Neural cell (in vitro differentiated cells): ENCODE results near the gene OSBPL1A. TPM values are rescaled to one million over a fixed set of nuclear protein-coding genes. Genes with fewer than 3 reads are reported as not detected.

Source experiments
- H2AFZ ChIP-seq: fragments of 200-600, 300-800 bp; sonication (generic), shearing (Covaris generic); 2 replicates; pipeline ENCODE4 v1.6.0; 2014; ENCODE audit warnings: low read depth, mild to moderate bottlenecking, antibody characterized with exemption, low read length, moderate library complexity
- H3F3A ChIP-seq: fragments of 200-600 bp; shearing (Covaris generic); 2 replicates; pipeline ENCODE4 v1.6.1; 2016; ENCODE audit warnings: mild to moderate bottlenecking, moderate library complexity, mixed read lengths, antibody characterized with exemption, low read length; ENCODE audit not compliant: insufficient read depth, poor library complexity, severe bottlenecking
- H3K27ac ChIP-seq: fragments of 200-600, 300-800 bp; sonication (generic), shearing (Covaris generic); 2 replicates; pipeline ENCODE4 v1.5.1; 2014; ENCODE audit warnings: mild to moderate bottlenecking, low read length, moderate library complexity
- H3K27me3 ChIP-seq: fragments of 300-800, 200-600 bp; sonication (generic), shearing (Covaris generic); 2 replicates; pipeline ENCODE4 v1.6.0; 2014; ENCODE audit warnings: mild to moderate bottlenecking, low read depth, low read length, moderate library complexity; ENCODE audit not compliant: insufficient read depth
- H3K36me3 ChIP-seq: fragments of 300-800, 200-600 bp; sonication (generic), shearing (Covaris generic); 2 replicates; pipeline ENCODE4 v1.5.1; 2014; ENCODE audit warnings: mild to moderate bottlenecking, antibody characterized with exemption, low read length, moderate library complexity; ENCODE audit not compliant: insufficient read depth
- H3K4me2 ChIP-seq: fragments of 300-800, 200-600 bp; sonication (generic), shearing (Covaris generic); 2 replicates; pipeline ENCODE4 v1.6.0; 2014; ENCODE audit warnings: mild to moderate bottlenecking, low read length
- H3K4me3 ChIP-seq: fragments of 300-800, 200-600 bp; sonication (generic), shearing (Covaris generic); 2 replicates; pipeline ENCODE4 v1.5.1; 2014; ENCODE audit warnings: mild to moderate bottlenecking, low read length, moderate library complexity
- H3K79me2 ChIP-seq: fragments of 200-600 bp; shearing (Covaris generic); replicated peaks from 2 replicates; pipeline ENCODE4 v1.6.0; 2014; ENCODE audit warnings: mild to moderate bottlenecking, low read length, moderate library complexity; ENCODE audit not compliant: insufficient read depth
- H3K9ac ChIP-seq: fragments of 300-800, 200-600 bp; sonication (generic), shearing (Covaris generic); 2 replicates; pipeline ENCODE4 v1.6.1; 2016; ENCODE audit warnings: mild to moderate bottlenecking, low read length, mixed read lengths
- H3K9me2 ChIP-seq: fragments of 200-600 bp; shearing (Covaris generic); 2 replicates; pipeline ENCODE4 v1.6.1; 2016; ENCODE audit warnings: mild to moderate bottlenecking, low read length, mixed read lengths; ENCODE audit not compliant: insufficient read depth
- H3K9me3 ChIP-seq: fragments of 200-600, 300-800 bp; sonication (generic), shearing (Covaris generic); 2 replicates; pipeline ENCODE4 v1.6.1; 2016; ENCODE audit warnings: mild to moderate bottlenecking, mixed run types, low read length, moderate library complexity, mixed read lengths
- H4K20me1 ChIP-seq: fragments of 200-600 bp; shearing (Covaris generic); 2 replicates; pipeline ENCODE4 v1.6.1; 2016; ENCODE audit warnings: mild to moderate bottlenecking, mixed run types; ENCODE audit not compliant: insufficient read depth
- EP300 ChIP-seq: fragments of 450-650 bp; conservative IDR thresholded peaks from 2 replicates; pipeline ENCODE4 v1.6.1; 2014; ENCODE audit warnings: antibody characterized with exemption, mild to moderate bottlenecking, moderate library complexity; ENCODE audit not compliant: poor library complexity, severe bottlenecking
- EZH2 ChIP-seq: fragments of 200-600, 300-800 bp; shearing (Covaris generic), sonication (generic); IDR thresholded peaks from 2 replicates; pipeline ENCODE4 v1.6.1; 2014; ENCODE audit warnings: antibody characterized with exemption, low read length, borderline replicate concordance, mild to moderate bottlenecking; ENCODE audit not compliant: insufficient read depth, poor library complexity, severe bottlenecking
- MXI1 ChIP-seq: fragments of 450-650 bp; conservative IDR thresholded peaks from 2 replicates; pipeline ENCODE4 v1.6.1; 2014; ENCODE audit warnings: antibody characterized with exemption, mild to moderate bottlenecking; ENCODE audit not compliant: poor library complexity, severe bottlenecking
- POLR2AphosphoS5 ChIP-seq: IDR thresholded peaks from 2 replicates; pipeline ENCODE4 v1.6.1; 2012
- RAD21 ChIP-seq: fragments of 450-650 bp; conservative IDR thresholded peaks from 2 replicates; pipeline ENCODE4 v1.6.1; 2014; ENCODE audit warnings: antibody characterized with exemption, mild to moderate bottlenecking, moderate library complexity
- SMC3 ChIP-seq: fragments of 450-650 bp; conservative IDR thresholded peaks from 2 replicates; pipeline ENCODE4 v1.6.1; 2014; ENCODE audit warnings: antibody characterized with exemption, mild to moderate bottlenecking, moderate library complexity; ENCODE audit not compliant: poor library complexity
- TAF1 ChIP-seq: IDR thresholded peaks from 2 replicates; pipeline ENCODE4 v1.6.1; 2012; ENCODE audit warnings: low read depth
- polyA plus RNA-seq: library from polyadenylated mRNA; depleted of rRNA; stranded (reverse); fragments of >200 nt; gene quantifications from 2 replicates; pipeline ENCODE4 v1.2.3, GENCODE V29; 2014
- TF ChIP-seq, protein P1 (sequence below): IDR thresholded peaks from 2 replicates; pipeline ENCODE4 v1.6.1; 2012; ENCODE audit warnings: borderline replicate concordance
- TF ChIP-seq, protein P2 (sequence below): fragments of 450-650 bp; IDR thresholded peaks from 2 replicates; pipeline ENCODE4 v1.5.1; 2014; ENCODE audit warnings: antibody characterized with exemption, mild to moderate bottlenecking, moderate library complexity; ENCODE audit not compliant: poor library complexity, severe bottlenecking

The OSBPL1A gene
- polyA plus RNA-seq, 1 donor from 2014 or later, result 24.9 TPM

DNA sequence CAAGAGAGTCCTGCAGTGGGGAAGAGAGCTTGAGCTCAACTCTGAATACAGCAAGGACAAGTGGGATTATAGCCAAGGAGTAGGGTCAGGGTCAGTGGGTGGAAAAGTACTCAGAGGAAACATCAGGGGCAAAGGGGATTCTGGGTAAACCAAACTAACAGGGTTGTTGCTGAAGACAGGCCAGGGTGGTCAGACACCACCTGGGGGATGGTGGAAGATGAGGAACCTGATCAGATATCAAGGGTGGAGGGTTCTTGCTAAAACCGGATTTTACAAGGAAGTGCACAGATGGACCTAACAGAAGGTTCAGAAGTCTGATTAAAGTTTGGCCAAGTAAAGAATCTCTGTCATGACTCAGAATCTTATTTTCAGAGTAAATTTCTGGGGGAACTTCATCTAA lies 16.5 kb downstream of the OSBPL1A start:
- H3K27ac ChIP-seq, result no peak overlapping the region
- H3K36me3 ChIP-seq, result no peaks in the 10 kb centered on the region
- H3K4me3 ChIP-seq, result no peak overlapping the region
- H3K9me2 ChIP-seq, result no peaks in the 10 kb centered on the region
- no peak overlapping the region for H3K4me2 ChIP-seq
- no peaks in the 10 kb centered on the region for H4K20me1 ChIP-seq
- H3K27me3 ChIP-seq, result no peaks in the 10 kb centered on the region
- H2AFZ ChIP-seq, result no peak overlapping the region
- H3K79me2 ChIP-seq, result no peaks in the 10 kb centered on the region
- TF ChIP-seq MXI1, result no peak
- TF ChIP-seq SMC3, result no peak
- no peak for TF ChIP-seq RAD21
- no peak for TF ChIP-seq EZH2
- no peak for TF ChIP-seq EP300
- TF ChIP-seq POLR2AphosphoS5, result no peak
- TF ChIP-seq, protein P1, sequence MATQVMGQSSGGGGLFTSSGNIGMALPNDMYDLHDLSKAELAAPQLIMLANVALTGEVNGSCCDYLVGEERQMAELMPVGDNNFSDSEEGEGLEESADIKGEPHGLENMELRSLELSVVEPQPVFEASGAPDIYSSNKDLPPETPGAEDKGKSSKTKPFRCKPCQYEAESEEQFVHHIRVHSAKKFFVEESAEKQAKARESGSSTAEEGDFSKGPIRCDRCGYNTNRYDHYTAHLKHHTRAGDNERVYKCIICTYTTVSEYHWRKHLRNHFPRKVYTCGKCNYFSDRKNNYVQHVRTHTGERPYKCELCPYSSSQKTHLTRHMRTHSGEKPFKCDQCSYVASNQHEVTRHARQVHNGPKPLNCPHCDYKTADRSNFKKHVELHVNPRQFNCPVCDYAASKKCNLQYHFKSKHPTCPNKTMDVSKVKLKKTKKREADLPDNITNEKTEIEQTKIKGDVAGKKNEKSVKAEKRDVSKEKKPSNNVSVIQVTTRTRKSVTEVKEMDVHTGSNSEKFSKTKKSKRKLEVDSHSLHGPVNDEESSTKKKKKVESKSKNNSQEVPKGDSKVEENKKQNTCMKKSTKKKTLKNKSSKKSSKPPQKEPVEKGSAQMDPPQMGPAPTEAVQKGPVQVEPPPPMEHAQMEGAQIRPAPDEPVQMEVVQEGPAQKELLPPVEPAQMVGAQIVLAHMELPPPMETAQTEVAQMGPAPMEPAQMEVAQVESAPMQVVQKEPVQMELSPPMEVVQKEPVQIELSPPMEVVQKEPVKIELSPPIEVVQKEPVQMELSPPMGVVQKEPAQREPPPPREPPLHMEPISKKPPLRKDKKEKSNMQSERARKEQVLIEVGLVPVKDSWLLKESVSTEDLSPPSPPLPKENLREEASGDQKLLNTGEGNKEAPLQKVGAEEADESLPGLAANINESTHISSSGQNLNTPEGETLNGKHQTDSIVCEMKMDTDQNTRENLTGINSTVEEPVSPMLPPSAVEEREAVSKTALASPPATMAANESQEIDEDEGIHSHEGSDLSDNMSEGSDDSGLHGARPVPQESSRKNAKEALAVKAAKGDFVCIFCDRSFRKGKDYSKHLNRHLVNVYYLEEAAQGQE, result no peak
- no peak for TF ChIP-seq TAF1
- TF ChIP-seq, protein P2, sequence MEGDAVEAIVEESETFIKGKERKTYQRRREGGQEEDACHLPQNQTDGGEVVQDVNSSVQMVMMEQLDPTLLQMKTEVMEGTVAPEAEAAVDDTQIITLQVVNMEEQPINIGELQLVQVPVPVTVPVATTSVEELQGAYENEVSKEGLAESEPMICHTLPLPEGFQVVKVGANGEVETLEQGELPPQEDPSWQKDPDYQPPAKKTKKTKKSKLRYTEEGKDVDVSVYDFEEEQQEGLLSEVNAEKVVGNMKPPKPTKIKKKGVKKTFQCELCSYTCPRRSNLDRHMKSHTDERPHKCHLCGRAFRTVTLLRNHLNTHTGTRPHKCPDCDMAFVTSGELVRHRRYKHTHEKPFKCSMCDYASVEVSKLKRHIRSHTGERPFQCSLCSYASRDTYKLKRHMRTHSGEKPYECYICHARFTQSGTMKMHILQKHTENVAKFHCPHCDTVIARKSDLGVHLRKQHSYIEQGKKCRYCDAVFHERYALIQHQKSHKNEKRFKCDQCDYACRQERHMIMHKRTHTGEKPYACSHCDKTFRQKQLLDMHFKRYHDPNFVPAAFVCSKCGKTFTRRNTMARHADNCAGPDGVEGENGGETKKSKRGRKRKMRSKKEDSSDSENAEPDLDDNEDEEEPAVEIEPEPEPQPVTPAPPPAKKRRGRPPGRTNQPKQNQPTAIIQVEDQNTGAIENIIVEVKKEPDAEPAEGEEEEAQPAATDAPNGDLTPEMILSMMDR, result no peak
- H3K9me3 ChIP-seq, result no peaks in the 10 kb centered on the region
- H3F3A ChIP-seq, result no peaks in the 10 kb centered on the region
- no peak overlapping the region for H3K9ac ChIP-seq

- Histone ChIP-seq H3K27ac (no peak overlapping the region), H3K79me2 (no peaks in the 10 kb centered on the region), H3K36me3 (no peaks in the 10 kb centered on the region), H3K9me3 (no peaks in the 10 kb centered on the region), H3K9me2 (no peaks in the 10 kb centered on the region), H3F3A (no peaks in the 10 kb centered on the region), H4K20me1 (no peaks in the 10 kb centered on the region), H3K27me3 (no peaks in the 10 kb centered on the region), H3K9ac (no peak overlapping the region), H3K4me2 (no peak overlapping the region), H2AFZ (no peak overlapping the region), H3K4me3 (no peak overlapping the region)
- TF ChIP-seq POLR2AphosphoS5 (no peak), MXI1 (no peak), SMC3 (no peak), EZH2 (no peak)
Measured at GRCh38 chr18:24380163-24380747, 17.4 kb downstream of the OSBPL1A start.
